Mucosa of descending colon (tissue), 3 donors: ENCODE measurements around the gene C10orf90. TPM values are rescaled to one million over a fixed set of nuclear protein-coding genes. Genes with fewer than 3 reads are reported as not detected.

Experiments used
- ATAC-seq: fragments of 200-7000 bp; cut with Tn5 transposase; one replicate; pipeline ENCODE4 v1.9.1; 2020; ENCODE audit warnings: mild to moderate bottlenecking, moderate library complexity
- DNase-seq, 3 donors: peaks; one replicate each; pipeline ENCODE4 v3.0.0-alpha.2; 2020
- H3K36me3 ChIP-seq: fragments of 200-600 bp; one replicate; pipeline ENCODE4 v1.8.0; 2021; ENCODE audit warnings: low read depth, mild to moderate bottlenecking
- H3K4me1 ChIP-seq: fragments of 200-600 bp; one replicate; pipeline ENCODE4 v1.8.0; 2021; ENCODE audit warnings: low read depth, mild to moderate bottlenecking
- H3K4me3 ChIP-seq: fragments of 200-600 bp; one replicate; pipeline ENCODE4 v1.8.0; 2021; ENCODE audit warnings: mild to moderate bottlenecking
- H3K9me3 ChIP-seq: fragments of 200-600 bp; one replicate; pipeline ENCODE4 v1.8.0; 2021; ENCODE audit warnings: mild to moderate bottlenecking
- intact Hi-C, 2 donors: fragments of 100-400 bp; cut with DNase I in 1 of 2; cut with micrococcal nuclease in 1 of 2; formaldehyde crosslinking; loops; one replicate each; pipeline versions ENCODE4 v1.11.0 to v1.11.1; 2022; cut with DNase I, micrococcal nuclease
- total RNA-seq, 3 donors: library from RNA; stranded (reverse); fragmentation: NEBNext Ultra II Directional in 2 of 3; extraction: Animal tissue kit (Norgen Biotek cat#: 25700) in 2 of 3; gene quantifications; one replicate each; pipeline versions ENCODE4 v1.2.1 to v1.2.4, GENCODE V29; 2021 to 2023
- TF ChIP-seq, protein P1 (sequence below): fragments of 200-600 bp; IDR thresholded peaks from one replicate; pipeline ENCODE4 v1.8.0; 2022; ENCODE audit warnings: antibody characterized with exemption, mild to moderate bottlenecking
- donor health status: DM: no; HTN: no; CAD: no; lungs with moderate emphysema.
- donor health status: DM: no; HTN: no; CAD: no.
- donor health status: DM: no; HTN: yes; CAD: no.

C10orf90 gene
- total RNA-seq, 3 donors from 2014 or later, result 1.1 TPM; not detected in 2

DNA sequence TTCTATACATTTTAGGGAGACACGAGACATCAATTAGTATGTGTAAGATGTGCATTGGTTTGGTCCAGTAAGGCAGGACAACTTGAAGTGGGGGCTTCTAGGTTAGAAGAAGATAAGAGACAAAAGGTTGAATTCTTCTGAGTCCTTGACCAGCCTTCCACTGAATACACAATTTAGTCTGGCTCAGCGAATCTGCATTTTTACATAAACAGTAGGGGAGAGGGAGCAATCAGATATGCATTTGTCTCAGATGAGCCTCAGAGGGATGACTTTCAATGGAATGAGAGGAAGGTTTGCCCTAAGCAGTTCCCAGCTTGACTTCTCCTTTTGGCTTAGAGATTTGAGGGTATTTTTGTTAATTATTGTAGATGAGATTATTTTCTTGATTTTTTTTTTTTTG, 20.0 kb upstream of the C10orf90 start:
- Histone ChIP-seq H3K4me3 (no peak overlapping the region), H3K9me3 (no peaks in the 10 kb centered on the region), H3K36me3 (no peaks in the 10 kb centered on the region), H3K4me1 (no peaks in the 10 kb centered on the region)
- DNase-seq, result no peak
- no peak for ATAC-seq
- TF ChIP-seq, protein P1, sequence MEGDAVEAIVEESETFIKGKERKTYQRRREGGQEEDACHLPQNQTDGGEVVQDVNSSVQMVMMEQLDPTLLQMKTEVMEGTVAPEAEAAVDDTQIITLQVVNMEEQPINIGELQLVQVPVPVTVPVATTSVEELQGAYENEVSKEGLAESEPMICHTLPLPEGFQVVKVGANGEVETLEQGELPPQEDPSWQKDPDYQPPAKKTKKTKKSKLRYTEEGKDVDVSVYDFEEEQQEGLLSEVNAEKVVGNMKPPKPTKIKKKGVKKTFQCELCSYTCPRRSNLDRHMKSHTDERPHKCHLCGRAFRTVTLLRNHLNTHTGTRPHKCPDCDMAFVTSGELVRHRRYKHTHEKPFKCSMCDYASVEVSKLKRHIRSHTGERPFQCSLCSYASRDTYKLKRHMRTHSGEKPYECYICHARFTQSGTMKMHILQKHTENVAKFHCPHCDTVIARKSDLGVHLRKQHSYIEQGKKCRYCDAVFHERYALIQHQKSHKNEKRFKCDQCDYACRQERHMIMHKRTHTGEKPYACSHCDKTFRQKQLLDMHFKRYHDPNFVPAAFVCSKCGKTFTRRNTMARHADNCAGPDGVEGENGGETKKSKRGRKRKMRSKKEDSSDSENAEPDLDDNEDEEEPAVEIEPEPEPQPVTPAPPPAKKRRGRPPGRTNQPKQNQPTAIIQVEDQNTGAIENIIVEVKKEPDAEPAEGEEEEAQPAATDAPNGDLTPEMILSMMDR, result no peak
- intact Hi-C loops, result no loop called here

DNA sequence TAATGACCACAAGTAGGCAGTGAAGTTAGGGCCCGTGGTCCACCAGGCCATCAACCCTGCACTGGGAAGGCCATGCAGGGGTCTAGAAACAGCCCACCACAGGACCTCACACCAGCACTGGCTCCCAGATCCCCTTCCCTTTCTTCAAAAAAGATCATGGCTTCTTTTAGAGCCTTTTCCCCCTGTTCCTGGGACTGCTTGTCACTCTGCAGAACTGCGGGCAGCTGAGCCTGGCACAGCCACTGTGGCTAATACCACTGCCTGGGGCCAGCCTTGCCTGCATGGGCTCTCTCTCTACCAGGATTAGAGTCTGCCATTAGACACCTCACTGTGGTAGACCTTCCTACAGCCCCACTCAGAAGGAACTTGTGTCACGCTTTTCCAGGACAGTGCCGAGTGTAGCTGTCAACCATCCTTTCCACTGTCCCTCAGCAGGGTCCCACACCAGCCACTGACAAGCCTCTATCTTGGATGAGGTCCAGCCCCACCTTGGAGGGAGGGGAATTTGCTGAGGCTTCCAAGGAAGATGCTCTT, 19.0 kb upstream of the C10orf90 start:
- intact Hi-C loops, result no loop called here
- no peaks in the 10 kb centered on the region for H3K9me3 ChIP-seq
- ATAC-seq (no peak), DNase-seq (no peak)
- no peak overlapping the region for H3K4me3 ChIP-seq
- H3K4me1 ChIP-seq, result no peaks in the 10 kb centered on the region
- TF ChIP-seq, protein P1, result no peak
- H3K36me3 ChIP-seq, result no peaks in the 10 kb centered on the region

DNA sequence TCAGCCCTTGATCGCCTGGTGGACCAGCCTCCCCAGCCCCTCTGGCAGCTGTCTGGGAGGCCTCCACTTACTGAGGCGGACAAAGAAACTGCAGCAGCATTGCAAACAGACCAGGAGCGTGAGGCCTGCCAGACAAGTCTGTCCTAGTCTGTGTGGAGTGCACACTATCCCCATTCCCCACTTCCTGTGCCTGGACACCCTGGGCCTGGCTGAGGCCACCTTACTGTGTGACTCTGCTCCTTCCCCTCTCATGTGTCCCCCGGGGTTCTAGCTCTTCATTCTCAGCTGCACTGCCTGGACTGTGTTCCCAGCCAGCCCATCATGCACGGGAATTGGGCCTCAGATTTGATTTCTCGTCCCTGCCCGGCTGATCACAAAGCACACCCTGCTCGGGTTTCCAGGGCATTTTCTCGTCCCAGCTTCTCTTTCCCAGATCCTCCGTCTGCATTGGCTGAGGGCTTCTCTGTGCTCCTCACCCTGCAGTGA, 16.7 kb upstream of the C10orf90 start:
- Histone ChIP-seq H3K36me3 (no peaks in the 10 kb centered on the region), H3K4me3 (no peak overlapping the region), H3K4me1 (no peaks in the 10 kb centered on the region), H3K9me3 (no peaks in the 10 kb centered on the region)
- TF ChIP-seq, protein P1, result no peak
- no peak for DNase-seq
- ATAC-seq, result no peak
- intact Hi-C loops, result no loop called here

DNA sequence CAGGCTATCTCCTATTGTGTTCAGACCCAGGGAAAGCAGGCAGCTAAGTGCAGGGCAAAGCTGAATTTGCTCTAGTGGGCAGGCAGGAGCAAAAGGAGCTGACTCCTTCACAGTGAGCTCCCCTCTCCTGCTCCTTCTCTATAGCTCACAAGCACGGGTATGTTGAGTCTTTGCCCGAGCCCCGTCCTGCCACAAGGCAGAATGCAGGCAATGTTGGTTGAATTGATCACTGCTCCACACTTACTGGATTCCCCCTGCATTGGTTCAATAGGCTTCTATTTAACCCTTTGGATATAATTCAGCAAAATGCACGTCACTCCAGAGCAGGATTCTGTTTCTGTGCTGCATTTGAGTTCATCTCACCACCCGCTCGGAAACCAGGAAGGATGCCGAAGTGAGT, 16.2 kb upstream of the C10orf90 start:
- no peaks in the 10 kb centered on the region for H3K9me3 ChIP-seq
- DNase-seq (no peak), ATAC-seq (no peak)
- H3K4me3 ChIP-seq, result no peak overlapping the region
- H3K36me3 ChIP-seq, result no peaks in the 10 kb centered on the region
- no peaks in the 10 kb centered on the region for H3K4me1 ChIP-seq
- TF ChIP-seq, protein P1, result no peak
- intact Hi-C loops, result no loop called here

DNA sequence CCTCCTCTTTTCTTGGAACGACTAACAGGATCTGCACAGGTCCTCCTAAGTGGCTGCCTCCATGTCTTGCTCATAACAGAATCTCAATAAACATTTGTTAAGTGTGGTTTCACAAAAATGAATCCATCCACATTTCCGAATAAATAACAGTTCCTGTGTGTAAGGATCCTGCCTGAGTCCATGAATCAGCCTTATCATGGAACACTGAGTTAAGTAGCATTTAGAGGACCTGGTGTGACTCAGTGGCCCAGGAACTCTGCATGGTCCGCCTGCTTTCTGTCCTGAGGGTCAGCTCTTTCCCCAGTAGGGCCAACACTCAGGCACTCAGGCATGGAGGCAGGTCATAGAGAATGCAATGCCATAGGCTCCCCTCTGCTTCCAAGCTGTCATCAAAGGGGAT, 15.8 kb upstream of the C10orf90 start:
- H3K4me1 ChIP-seq, result no peaks in the 10 kb centered on the region
- intact Hi-C loops, result no loop called here
- no peak overlapping the region for H3K4me3 ChIP-seq
- TF ChIP-seq, protein P1, result no peak
- ATAC-seq, result no peak
- H3K9me3 ChIP-seq, result no peaks in the 10 kb centered on the region
- DNase-seq, result no peak
- H3K36me3 ChIP-seq, result no peaks in the 10 kb centered on the region

DNA sequence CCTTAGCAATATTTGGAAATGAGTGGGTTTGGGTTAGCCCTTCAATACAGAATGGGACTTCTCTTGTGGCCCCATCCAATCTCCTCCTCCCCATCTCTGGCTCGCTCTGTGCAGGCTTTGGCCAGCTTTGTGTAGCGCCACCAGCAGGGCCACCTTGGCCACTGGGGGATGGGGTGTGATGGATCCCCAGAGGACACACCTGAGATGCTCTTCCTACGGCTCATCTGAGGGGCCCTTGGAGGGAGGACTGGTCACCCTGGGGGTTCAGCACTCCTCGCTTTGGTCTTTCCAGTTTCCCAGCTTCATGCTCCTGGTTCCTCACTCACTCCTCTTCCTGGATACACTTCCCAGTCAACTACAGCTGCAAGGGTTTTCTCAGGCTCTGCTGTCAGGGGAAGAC, 15.3 kb upstream of the C10orf90 start:
- TF ChIP-seq, protein P1, result no peak
- DNase-seq (no peak), ATAC-seq (no peak)
- Histone ChIP-seq H3K4me3 (no peak overlapping the region), H3K4me1 (no peaks in the 10 kb centered on the region), H3K36me3 (no peaks in the 10 kb centered on the region), H3K9me3 (no peaks in the 10 kb centered on the region)
- intact Hi-C loops, result no loop called here
